Measurements from ENCODE around the gene AKAP13.
"Not testable (repeated sequence)": the region's sequence is repeated elsewhere in the genome, so short reads cannot be mapped to it uniquely, and the experiment has no call there.

The AKAP13 gene

DNA sequence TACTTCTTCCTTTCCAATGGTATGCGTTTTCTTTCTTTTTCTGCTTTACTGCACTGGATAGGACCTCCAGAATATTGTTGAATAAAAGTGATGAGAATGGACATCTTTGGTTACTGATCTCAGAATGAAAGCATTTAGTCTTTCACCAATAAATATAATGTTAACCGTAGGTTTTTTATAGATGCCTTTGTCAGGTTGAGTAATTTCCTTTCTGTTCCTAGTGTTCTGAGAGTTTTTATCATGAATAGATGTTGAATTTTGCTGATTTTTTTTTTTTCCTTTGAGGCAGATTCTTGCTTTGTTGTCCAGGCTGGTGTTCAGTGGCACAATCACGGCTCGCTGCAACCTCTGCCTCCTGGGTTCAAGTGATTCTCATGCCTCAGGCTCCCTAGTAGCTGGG is 255.9 kb downstream of the AKAP13 start:
- DNase-seq: no peak

DNA sequence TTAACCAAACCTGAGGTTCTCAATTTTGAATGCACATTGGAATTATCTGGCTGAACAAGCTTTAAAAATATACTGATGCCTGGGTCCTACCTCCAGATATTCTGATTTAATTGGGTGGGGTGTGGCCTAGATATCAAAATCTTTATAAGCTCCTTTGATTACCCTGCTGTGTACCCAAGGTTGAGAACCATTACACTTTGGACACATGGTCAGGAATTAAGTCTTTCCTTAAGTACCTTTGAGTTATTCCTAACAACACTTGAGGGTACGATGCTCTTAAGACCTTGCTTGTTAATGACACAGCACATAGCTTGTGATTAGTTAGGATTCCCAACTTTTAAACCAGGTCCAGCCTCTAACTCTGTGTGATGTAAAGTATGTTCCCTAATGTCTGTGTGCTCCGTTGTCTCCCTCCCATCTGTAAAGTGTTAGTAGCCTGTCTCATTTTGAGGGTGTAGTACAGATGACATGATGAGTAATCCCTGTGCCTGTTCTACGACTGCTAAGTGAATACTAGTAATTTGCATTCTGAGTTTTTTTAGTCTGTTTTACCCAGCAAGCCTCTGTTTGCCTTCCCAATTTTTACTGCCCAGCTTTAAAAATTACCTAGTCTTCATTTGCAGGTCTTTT is 259.5 kb downstream of the AKAP13 start:
- DNase-seq: no peak

DNA sequence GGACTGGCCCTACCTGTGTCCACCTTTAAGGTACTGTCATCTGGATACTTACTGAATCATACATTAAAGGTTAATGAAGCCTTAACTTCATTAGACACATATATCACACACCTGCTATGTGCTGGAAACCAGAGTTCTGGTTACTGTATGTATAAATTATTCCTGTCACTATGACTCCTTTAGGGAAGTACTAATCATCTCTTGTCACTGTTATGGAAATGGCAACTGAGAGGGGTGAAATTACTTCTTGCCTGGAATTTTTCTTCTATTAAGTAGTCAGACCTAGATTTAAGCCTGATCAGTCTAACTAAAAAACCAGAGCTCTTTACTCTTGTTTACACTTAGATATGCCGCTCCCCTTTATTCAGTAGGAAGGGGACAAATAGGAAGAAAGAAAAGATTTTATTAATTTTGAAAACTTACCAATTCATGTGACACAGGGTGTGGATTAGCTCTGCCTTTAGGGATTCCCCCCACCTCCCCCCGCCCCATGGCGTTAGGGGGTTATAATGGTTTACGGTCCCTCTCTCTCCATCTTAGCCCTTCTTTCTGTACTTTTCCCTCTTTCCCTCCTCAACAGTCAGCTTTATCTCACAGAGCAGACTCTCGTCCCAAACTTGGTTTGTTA is 261.8 kb downstream of the AKAP13 start:
- no peak for DNase-seq

DNA sequence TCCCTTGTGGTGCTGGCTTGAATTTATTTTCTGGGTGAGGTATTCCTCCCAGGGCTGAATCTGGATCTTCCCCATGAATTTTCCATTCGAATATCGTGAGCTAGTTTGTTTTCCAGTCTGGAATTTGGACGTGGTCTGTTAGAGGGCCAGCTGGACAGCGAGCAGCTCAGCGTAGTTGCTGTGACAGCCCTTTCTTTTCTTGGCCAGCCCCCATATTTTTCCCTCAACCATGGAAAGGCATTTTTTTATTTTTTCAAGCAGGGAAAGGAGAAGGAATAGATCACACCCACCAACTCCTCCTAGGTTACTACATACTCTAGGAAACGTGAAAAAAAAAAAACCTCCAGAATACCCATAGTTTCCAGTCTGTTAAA is 262.3 kb downstream of the AKAP13 start:
- no peak for DNase-seq

DNA sequence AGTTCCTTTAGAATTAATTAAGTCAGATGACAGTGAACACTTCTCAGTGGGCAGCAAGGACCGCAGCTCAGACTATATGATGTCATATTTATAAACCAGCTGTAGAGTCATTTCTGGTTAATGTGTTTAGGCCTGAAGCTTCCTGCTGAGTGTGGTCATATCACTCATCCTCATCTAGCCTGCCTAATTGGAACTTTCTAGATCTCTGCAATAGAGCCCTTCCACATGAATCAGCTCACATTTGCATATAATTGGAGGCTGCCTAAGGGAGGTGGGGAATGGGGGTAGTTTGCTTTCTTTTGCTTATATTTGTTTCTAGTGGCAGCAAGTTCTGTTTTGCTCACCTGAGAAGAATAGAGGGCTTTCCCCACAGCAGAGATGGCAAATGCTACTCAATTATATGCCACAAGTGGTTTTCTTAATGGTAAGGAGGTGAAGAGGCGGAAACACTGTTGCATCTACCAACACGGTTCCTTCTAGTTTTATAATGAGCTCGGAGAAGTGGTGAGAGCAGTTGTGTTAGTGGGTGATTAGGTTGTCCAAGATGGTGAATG is 266.2 kb downstream of the AKAP13 start:
- peak; percentile 8 for DNase-seq

DNA sequence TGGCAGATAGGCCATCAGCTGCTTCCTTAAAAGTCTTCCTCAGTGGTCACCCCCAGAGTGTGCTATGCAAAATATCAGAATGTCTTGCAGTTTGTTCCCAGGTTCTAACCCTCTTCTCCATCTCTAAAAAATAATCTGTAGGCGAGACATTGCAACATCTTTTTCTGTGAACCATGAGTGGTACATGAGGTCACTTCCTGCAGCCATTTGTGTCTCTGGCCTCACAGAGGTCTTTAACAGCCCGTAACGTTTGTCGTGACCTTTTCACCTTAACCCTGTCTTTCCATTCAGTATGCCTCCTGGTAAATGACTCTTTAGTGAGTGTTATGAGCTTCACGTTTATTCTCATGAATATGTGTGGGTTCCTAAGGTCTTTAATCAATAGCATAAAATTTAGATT is 269.0 kb downstream of the AKAP13 start:
- no peak for DNase-seq

DNA sequence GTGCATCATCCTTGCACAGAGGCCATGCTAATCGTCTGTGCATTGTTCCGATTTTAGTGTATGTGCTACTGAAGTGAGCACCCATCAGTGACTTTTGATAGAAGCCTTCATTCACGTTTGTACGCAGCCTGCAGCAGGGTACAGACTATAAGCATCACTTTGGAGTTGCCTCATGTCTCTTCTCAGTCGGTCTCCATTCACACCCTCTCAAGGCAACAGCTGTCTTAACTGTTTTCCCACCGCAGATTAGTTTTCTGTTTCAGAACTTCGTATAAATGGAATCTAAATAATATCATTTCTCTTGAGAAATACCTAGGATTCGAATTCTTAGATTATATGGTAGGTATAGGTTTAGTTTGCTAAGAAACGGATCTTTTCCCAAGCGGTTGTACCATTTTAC is 271.1 kb downstream of the AKAP13 start:
- no peak for DNase-seq

DNA sequence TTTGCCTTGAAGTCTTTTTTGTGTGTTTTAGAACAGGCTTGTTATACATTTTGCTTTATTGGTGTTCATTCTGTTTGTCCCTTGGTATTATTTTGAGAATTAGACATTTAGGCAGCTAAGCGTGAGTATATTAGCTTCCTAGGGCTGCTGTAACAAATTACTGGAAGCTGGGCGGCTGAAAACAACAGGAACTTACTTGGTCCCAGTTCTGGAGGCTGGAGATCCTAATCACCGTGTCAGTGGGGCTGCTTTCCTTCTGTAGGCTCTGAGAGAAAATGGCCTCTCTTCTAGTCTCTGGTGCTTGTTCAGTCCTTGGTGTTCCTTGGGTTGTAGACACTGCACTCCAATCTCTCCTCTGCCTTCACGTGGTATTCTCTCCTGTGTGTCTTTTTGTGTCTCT is 272.1 kb downstream of the AKAP13 start:
- no peak for DNase-seq

DNA sequence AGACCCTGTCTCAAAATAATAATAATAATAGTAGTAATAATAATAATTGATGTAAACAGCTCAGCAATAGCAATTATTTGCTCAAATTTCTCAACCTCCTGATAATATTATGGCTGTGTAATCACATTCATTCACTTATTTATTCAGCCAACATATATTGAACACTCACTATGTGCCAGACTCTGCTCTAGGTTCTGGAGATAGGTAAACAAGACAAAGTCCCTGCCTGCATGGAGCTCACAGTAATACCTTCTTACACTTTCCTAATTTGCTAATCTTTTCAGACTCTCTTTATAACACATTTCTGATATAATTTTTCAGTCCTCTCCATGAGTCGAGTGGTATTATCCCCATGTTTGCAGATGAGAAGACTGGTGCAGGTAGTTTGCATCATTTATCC is 276.7 kb downstream of the AKAP13 start:
- DNase-seq: no peak

DNA sequence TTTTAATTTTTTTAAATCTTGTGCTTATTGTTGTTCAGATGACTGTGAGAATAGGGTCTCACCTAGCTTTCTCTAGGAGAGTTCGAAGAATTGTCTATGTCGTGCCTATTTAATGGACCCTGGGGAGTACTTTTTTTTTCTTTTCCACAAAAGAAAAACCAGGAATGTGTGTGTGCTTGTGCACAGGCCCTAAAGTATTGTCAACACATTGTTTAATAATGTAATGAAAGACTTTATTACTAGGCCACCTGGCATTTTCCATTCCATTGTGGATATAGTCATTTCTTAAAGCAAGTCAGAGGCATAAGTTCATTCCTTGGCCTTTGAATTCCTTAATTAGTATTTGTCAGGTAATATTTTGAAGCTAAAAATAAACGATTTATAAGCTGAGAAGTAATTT is 278.4 kb downstream of the AKAP13 start:
- no peak for DNase-seq

DNA sequence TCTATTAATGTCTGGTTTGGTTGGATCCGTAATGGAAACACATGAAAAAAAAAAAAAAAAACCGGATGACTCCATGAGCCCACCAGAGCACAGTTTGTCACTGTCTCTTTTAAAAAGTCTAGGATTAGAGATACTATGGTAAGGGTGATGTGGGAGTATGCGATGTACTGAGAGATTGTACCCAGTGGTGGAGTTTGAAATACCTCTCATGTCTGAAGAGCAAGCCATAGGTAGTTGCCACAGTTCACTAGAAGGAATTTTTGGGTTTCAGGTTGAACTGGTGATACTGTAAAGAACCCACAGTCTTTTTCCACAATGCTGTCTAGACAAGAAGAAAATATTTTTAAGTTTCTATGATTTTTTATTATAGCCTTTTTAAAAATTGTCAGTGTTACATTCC is 281.5 kb downstream of the AKAP13 start:
- no peak for DNase-seq

DNA sequence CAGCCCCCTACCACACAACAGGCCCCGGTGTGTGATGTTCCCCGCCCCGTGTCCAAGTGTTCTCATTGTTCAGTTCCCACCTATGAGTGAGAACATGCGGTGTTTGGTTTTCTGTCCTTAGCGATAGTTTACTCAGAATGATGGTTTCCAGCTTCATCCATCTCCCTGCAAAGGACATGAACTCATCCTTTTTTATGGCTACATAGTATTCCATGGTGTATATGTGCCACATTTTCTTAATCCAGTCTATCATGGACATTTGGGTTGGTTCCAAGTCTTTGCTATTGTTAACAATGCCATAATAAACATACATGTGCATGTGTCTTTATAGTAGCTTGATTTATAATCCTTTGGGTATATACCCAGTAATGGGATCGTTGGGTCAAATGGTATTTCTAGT is 285.3 kb downstream of the AKAP13 start:
- not testable (repeated sequence) for DNase-seq

DNA sequence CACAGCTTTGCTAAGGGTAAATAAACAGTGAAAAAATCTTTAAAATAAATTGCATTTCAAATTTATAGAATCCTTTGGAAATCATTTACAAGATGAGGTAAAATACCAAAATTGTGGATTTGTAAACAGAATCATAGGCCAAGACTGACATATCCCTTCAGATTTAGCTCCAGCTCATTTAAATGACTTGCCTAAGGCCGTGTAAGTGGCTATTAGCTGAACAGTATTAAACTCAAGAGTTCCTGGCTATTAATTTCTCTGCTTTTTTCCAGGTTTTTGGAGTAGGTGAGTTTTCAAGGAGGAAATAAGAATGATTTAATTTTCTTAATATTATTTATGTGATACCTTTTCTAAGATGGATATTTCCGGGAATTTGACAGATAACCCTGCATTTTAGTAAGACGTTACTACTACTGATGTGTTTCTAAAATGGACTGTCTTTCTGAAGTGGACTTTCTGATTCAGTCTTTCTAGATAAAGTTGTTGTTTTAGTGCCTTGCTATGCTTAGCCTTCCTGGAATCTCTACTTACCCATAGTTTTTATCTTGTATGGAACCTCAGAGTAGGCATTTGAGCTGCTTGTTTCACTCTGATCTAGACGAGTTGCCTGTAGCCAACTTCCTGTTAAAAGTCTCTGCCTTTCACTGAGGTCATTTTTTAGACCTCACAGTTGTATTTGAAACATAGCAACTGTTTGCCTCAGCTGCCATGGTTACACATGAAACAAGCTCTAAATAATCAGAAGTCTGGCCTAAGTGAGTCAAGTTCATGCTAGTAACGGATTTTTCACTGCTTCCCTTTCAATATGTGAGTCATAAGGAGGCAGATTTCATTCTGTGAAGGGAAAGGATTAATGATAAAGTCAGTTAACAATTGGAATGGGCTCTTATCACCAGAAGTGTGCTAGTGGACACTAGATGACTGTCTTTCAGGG is 287.4 kb downstream of the AKAP13 start:
- DNase-seq: peak; percentile 45

DNA sequence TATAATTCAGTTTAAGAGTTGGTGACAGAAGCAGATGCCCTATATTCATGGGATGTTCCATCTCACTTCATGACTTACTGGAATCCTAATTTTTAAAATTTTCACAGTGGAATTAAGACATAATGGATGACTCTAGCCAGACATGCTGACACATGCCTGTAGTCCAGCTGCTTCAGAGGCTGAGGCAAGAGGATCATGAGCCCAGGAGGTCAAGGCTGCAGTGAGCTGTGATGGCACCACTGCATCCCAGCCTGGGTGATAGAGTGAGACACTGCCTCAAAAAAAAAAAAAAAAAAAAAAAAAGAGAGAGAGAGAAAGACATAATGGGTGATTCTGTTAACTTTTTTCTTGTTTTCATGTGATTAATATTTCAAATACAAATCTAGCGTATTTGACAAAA is 290.8 kb downstream of the AKAP13 start:
- no peak for DNase-seq

DNA sequence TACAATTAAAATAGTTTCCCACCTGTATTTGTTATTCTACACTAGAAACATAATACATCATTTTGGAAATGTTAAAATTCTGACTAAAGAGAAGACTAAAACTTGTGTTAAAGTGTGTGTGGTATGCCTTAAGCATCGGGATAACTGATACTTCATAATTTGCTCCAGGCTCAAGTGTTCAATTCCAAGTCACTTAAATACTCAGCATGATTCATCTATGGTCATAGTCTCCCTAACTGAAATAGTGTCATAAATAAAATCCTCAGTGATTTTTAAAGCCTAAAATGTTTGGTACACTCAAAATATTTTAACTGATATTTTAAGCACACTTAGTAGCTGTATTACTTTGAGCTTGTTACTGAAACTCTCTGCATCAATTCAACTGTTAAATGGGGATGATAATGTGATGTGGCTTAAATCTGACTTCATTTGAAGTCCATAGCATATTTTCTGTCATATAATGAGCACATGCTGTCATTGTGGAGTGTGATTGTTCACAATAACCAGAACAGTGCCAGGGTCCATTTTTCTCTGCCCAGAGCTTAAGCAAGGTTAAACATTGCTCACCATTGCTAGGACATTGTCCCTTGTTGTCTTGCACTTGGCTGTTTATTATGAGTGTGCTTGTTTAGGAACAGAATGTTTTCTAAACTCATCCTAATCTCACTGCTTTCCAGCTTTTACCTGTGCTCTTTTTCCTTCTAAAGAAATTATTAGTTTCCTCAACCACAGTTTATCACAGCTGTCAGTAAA is 292.1 kb downstream of the AKAP13 start:
- no peak for DNase-seq

DNA sequence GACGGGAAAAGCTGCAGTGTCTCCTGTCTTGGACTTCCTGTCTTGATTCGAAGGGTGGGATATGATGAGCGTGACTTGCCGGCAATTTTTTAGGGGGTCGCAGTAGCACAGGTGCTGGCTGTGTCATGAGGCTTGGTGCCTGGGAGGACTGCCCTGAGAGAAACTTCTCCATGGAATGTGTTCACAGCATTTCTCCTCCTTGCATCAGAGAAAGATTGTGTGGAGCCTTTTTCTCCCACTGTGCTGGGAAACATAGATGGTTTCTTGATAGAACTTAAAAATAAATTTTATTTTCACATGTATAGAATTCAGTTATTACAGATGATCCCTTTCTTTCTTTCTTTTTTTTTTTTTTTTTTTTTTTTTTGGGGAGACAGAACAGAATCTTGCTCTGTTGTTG is 292.9 kb downstream of the AKAP13 start:
- DNase-seq: no peak

DNA sequence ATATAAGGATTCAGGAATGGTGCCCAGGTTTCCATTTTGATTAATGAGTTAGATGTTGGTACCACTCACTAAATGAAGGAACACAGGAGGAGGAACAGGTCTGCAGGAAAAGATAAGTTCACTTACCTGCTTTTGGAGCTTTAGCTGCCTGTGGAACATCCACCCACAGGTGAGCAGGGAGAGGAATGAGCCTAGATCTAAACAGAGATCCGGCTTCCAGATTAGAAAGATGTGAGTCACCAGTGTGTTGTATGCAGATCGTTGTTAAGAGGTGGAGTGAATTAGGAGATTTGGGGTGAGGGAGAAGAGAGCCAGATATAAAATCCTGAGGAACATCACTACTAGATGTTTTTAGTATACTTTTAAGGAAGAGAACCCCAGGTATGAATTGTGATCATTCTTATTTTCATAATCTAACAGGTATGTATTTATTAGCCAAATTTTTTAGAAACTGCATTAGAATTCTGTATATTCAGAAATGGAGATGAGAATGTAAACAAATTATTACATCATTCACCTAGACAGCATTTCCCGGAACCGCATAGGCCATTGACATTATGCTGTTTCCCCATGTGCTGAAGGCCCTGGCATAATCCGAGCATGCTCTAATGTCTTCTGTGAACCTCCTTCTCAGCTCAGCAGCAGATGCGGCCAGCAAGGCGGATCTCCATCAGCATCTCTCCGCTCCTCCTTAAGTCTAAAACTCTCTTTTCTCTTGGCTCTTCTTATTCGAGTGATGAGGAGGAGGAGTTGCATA is 296.1 kb downstream of the AKAP13 start:
- DNase-seq: no peak

DNA sequence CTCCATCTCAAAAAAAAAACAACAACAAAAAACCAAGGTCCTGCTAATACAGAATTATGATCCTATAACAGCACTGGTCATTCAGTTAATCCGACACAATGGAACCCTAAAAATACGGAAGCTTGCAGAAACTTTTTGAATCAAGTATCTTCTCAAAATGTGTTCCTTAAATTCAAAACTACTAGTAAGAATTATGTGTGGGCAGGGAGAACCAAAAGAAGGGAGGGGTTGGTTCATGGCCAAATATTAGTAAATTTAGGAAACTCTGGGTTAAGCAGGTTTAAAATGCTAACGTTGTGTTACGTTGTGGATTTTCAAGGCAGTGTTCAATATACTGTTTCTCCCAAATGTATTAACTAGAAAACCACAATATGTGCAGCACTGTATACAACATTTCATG is 298.8 kb downstream of the AKAP13 start:
- no peak for DNase-seq

DNA sequence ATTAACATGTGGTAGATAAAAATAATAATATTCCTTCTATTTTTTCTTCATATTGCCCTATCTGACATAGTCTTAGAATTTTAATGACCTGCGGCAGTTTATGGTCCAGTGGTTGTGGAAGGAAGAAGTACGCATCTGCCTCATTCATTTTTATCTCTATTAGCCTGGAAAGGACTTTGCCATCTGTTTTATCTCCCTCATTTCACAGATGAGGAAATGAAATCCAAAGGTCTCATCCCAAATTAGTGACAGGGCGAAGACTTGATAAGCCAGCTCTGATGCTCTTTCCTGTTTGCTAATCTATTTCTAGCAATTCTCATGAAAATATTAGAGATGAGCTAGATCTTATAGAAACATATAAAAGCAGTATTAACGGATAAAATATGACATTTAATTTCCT is 301.0 kb downstream of the AKAP13 start:
- no peak for DNase-seq

DNA sequence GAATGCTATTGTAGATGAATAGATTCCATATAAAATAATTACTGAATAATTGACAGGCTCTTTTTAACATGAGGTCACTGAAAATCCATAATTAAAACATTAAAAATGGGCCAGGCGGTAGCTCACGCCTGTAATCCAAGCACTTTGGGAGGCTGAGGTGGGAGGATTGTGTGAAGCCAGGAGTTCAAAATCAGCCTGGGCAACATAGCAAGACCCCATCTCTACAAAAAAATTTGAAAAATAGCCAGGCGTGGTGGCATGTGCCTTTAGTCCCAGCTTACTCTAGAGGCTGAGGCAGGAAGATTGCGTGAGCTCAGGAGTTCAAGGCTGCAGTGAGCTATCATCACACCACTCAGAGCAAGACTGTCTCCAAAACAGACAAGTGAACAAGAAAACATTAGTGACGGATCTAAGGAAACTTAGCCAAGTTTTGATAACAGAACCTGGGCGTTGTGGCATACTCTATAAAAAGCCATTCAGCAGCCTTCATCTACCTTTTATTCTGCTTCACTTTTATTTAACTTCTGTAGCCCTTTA is 303.8 kb downstream of the AKAP13 start:
- no peak for DNase-seq

DNA sequence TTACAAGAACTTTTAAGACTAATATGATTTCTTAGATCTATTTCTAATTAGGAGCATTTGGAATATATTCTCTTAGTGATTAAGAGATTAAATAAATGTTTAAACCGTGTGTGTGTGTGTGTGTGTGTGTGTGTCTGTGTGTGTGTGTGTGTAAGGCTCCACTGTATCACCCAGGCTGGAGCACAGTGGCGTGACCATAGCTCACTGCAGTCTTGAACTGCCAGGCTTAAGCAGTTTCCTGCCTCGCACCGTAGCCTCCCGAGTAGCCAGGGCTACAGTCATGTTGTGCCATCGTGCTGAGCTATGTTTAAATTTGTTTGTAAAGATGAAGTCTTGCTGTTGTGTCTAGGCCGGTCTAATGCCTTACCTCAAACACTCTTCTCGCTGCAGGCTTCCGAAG is 305.0 kb downstream of the AKAP13 start:
- no peak for DNase-seq

DNA sequence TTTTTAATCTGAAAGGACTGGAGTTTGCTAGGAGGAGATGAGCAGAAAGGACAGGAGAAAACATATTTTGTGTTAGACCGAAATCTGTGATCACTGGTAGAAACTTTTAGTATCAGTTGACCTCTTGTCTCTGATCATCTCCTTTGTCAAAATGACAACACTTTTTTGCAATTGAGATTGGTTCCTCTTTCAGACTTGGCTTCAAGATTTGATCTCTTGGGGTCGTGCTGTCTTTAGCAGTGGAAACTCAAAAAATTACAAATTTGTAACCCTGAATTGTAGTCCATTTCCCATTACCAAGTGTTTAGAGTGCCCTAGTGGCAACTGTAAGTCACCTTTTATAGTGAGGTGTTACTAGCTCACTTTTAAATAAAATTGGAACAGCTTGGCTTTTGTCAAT is 306.9 kb downstream of the AKAP13 start:
- DNase-seq: no peak
